HCT116 (cell line): ENCODE measurements around the gene TMEM187.

ENCODE experiments used
- CEBPB ChIP-seq: IDR thresholded peaks from 2 replicates; pipeline ENCODE4 v1.6.1; 2012; ENCODE audit warnings: low read depth
- EZH2phosphoT487 ChIP-seq: fragments of 200-600 bp; IDR thresholded peaks from 2 replicates; pipeline ENCODE4 v1.6.1; 2018; ENCODE audit warnings: antibody characterized with exemption, borderline replicate concordance
- FOSL1 ChIP-seq: IDR thresholded peaks from 2 replicates; pipeline ENCODE4 v1.6.1; 2012; ENCODE audit warnings: low read depth
- POLR2A ChIP-seq: IDR thresholded peaks from 2 replicates; pipeline ENCODE4 v1.7.0; 2011; ENCODE audit warnings: borderline replicate concordance; ENCODE audit not compliant: insufficient read depth, insufficient read length; ENCODE audit errors: extremely low read depth
- POLR2AphosphoS5 ChIP-seq: IDR thresholded peaks from 2 replicates; pipeline ENCODE4 v1.6.1; 2011; ENCODE audit warnings: mild to moderate bottlenecking, low read depth, low read length, moderate library complexity
- RAD21 ChIP-seq: IDR thresholded peaks from 2 replicates; pipeline ENCODE4 v1.6.1; 2012; ENCODE audit warnings: low read depth, mild to moderate bottlenecking
- SRF ChIP-seq: IDR thresholded peaks from 2 replicates; pipeline ENCODE4 v1.6.1; 2012; ENCODE audit warnings: low read depth
- TCF7L2 ChIP-seq: IDR thresholded peaks from 2 replicates; pipeline ENCODE4 v1.7.0; 2011; ENCODE audit warnings: borderline replicate concordance, inconsistent platforms; ENCODE audit not compliant: insufficient read depth, insufficient read length; ENCODE audit errors: extremely low read depth
- TF ChIP-seq, protein P1 (sequence below), 3 experiments: fragments of 200-600 bp in 1 of 3; sonication (generic) in 1 of 3; IDR thresholded peaks in 2 of 3; conservative IDR thresholded peaks in 1 of 3; 2 replicates each; pipeline ENCODE4 v1.5.1; 2012 to 2017; ENCODE audit warnings: low read depth in 2 of 3, low read length in 2 of 3, antibody characterized with exemption in 1 of 3, borderline replicate concordance in 1 of 3, control low read depth in 1 of 3, mild to moderate bottlenecking in 1 of 3, mixed read lengths in 1 of 3, mixed run types in 1 of 3, moderate library complexity in 1 of 3; ENCODE audit not compliant: insufficient read depth in 1 of 3
- TF ChIP-seq, protein P2 (sequence below): IDR thresholded peaks from 2 replicates; pipeline ENCODE4 v1.6.1; 2012; ENCODE audit warnings: low read depth
- TF ChIP-seq, protein P3 (sequence below): IDR thresholded peaks from 2 replicates; pipeline ENCODE4 v1.6.1; 2012

DNA sequence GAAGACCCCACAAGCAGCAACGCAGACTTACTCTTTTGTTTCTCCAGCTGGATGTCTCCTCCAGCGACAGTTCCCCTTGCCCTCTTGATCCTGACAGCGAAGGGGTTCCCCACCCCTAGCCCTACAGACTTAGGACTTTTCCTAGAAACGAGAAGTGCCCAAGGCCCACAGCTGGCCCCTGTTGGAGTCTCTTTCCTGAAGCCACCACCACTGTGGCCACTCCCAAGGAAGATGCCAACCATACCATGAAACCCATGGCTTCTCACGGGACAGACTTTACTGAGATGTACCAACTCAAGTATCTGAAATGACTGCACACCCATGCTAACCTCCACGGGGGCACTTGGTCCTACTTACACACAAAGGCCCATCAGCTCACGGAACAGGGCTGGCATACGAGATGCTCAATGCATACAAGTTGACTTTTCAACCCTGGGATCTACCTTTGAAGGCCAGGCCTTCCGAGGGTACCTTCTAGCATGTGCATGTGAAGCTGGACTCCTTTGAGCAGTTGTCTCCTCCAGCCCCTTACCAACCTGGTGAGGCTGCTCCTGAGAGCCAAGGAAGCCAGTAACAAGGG lies 48.1 kb downstream of the TMEM187 start:
- TF ChIP-seq TCF7L2 (no peak), RAD21 (no peak), POLR2AphosphoS5 (no peak), POLR2A (no peak), EZH2phosphoT487 (no peak), FOSL1 (no peak), SRF (no peak), CEBPB (no peak)
- TF ChIP-seq, protein P1, sequence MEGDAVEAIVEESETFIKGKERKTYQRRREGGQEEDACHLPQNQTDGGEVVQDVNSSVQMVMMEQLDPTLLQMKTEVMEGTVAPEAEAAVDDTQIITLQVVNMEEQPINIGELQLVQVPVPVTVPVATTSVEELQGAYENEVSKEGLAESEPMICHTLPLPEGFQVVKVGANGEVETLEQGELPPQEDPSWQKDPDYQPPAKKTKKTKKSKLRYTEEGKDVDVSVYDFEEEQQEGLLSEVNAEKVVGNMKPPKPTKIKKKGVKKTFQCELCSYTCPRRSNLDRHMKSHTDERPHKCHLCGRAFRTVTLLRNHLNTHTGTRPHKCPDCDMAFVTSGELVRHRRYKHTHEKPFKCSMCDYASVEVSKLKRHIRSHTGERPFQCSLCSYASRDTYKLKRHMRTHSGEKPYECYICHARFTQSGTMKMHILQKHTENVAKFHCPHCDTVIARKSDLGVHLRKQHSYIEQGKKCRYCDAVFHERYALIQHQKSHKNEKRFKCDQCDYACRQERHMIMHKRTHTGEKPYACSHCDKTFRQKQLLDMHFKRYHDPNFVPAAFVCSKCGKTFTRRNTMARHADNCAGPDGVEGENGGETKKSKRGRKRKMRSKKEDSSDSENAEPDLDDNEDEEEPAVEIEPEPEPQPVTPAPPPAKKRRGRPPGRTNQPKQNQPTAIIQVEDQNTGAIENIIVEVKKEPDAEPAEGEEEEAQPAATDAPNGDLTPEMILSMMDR (IDR thresholded peaks at IDR 0.05 in 2 of 3, conservative IDR thresholded peaks at IDR 0.05 in 1 of 3; ENCODE audit: borderline replicate concordance in 1 of 3, insufficient read depth in 1 of 3, low read depth in 2 of 3, low read length in 2 of 3) = no peak
- TF ChIP-seq, protein P2, sequence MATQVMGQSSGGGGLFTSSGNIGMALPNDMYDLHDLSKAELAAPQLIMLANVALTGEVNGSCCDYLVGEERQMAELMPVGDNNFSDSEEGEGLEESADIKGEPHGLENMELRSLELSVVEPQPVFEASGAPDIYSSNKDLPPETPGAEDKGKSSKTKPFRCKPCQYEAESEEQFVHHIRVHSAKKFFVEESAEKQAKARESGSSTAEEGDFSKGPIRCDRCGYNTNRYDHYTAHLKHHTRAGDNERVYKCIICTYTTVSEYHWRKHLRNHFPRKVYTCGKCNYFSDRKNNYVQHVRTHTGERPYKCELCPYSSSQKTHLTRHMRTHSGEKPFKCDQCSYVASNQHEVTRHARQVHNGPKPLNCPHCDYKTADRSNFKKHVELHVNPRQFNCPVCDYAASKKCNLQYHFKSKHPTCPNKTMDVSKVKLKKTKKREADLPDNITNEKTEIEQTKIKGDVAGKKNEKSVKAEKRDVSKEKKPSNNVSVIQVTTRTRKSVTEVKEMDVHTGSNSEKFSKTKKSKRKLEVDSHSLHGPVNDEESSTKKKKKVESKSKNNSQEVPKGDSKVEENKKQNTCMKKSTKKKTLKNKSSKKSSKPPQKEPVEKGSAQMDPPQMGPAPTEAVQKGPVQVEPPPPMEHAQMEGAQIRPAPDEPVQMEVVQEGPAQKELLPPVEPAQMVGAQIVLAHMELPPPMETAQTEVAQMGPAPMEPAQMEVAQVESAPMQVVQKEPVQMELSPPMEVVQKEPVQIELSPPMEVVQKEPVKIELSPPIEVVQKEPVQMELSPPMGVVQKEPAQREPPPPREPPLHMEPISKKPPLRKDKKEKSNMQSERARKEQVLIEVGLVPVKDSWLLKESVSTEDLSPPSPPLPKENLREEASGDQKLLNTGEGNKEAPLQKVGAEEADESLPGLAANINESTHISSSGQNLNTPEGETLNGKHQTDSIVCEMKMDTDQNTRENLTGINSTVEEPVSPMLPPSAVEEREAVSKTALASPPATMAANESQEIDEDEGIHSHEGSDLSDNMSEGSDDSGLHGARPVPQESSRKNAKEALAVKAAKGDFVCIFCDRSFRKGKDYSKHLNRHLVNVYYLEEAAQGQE = no peak
- TF ChIP-seq, protein P3, sequence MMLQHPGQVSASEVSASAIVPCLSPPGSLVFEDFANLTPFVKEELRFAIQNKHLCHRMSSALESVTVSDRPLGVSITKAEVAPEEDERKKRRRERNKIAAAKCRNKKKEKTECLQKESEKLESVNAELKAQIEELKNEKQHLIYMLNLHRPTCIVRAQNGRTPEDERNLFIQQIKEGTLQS = no peak
